ENCODE results near the gene RB1.
"Not testable (repeated sequence)": the region's sequence is repeated elsewhere in the genome, so short reads cannot be mapped to it uniquely, and the experiment has no call there.

RB1 gene

DNA sequence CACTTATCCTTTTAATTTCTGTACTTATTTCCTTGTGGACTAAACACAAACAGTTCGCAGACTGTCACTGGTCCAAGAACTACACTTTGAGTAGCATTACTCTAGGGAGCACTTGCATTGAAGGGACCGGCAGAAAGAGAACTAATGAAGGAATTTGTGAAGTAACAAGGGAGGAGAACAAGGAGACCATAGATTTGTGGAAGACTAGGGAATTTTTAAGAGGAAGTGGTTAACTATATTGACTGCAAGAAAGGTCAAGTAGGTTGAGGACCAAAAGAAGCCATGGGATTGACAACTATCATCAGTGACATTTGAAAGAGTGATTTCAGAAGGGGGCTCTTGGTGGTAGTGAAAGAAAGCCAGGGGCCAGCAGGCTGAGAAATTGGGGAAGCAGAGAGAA, 4.0 kb upstream of the RB1 start:
- no peak for DNase-seq

- DNase-seq = no peak
Measured at GRCh38 chr13:48302871-48303358, 636 bp upstream of the RB1 start.

DNA sequence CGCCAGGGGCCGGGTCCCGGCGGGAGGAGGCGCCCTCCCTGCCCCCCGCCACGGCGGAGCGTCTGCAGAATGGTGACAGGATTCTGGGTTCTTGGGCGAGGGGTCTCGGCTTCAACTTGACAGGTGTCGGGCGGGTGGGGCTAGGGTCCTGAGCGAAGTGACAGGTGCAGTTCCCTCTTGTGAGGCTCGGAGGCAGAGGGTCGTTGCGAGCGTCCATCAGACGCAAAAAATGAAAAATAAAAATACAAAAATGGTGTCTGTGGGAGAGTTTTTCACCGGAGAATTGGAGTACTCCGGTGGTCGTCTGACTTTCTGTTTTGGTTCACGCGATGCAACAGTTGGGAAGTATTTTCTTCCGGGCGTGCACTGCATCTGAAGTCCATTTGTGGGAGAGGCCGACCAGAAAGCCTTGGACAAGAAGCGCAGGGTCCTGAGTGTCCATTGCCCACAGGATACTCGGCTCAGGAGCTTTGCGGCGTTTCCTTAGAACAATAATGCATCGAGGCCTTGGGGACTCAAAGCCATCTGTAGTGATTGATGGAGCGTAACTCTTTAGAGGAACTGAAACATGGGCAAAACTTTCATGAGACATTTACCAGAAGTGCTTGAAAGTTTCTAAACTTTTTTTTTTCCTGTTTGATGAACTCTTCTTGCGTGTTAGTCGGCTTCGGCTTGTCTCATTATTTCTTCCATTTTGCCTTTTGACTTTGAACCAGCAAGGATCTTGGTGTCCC, 759 bp downstream of the RB1 start:
- no peak for DNase-seq

DNA sequence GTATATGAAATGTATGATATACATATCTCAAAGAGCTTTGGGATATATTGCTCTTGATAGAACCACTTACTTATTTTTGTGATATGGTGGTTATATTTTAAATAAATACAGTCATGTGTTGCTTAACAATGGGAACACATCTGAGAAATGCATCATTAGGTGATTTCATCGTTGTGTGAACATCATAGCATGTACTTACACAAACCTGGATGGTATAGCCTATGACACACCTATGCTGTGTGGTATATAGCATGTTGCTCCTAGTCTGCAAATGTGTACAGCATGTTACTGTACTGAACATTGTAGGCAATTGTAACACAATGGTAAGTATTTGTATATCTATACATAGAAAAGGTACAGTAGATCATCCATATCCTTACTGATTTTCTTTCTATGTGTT, 7.7 kb downstream of the RB1 start:
- no peak for DNase-seq

DNA sequence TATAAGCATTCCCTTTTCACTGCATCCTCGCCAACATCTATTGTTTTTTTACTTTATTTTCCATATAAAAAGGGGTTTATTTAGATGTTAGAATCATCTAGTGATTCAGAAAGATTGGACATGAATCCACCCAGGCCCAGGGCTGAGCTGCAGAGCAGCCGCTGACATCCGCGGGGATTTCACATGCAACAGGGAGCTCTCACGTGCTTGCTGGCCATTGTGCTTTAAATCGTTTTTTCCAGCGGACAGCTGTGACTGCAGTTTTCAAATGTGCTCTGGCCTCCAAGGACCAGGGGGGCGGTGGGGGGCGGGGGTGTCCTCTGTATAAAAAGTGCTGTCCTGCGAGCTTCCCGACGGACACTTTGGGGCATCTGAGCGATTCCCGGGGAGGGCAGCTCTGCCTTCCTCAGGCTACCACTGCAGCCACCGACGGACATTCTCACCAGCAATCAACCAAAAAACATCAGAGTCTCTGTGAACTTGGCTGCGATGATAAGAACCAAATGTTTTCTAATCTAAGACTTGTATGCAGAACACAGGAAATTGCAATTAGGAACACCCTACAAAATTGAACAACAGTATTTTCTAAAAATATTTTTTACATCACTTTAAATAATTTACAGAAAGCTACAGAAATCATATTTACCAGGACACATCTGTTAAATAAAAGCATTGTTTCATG, 12.6 kb downstream of the RB1 start:
- no peak for DNase-seq

GRCh38 chr13:48316826-48317510, 13.4 kb downstream of the RB1 start:
- no peak for DNase-seq

- DNase-seq = no peak
Measured at GRCh38 chr13:48317511-48318376, 14.2 kb downstream of the RB1 start.

DNA sequence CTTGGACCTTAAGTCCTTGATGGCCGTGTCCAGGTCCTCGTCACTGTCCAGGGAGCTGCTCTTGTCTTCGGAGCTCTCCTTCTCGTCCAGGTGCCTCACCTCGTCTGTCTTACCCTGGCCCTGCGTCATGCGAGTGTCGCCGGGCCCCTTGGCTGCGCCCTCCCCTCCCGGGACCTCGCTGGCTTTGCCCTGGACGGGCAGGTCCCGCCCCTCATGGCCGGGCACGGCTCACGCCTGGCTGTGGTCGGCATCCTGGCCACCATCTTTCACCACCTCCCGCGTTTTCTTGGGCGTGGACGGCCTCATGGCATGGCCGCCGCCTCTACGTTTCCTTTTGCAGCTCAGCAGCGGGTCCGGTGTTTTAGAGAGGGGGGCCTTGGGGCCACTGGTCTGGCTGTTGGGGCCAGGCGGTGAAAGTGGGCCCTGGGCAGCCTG, 14.8 kb downstream of the RB1 start:
- no peak for DNase-seq

DNA sequence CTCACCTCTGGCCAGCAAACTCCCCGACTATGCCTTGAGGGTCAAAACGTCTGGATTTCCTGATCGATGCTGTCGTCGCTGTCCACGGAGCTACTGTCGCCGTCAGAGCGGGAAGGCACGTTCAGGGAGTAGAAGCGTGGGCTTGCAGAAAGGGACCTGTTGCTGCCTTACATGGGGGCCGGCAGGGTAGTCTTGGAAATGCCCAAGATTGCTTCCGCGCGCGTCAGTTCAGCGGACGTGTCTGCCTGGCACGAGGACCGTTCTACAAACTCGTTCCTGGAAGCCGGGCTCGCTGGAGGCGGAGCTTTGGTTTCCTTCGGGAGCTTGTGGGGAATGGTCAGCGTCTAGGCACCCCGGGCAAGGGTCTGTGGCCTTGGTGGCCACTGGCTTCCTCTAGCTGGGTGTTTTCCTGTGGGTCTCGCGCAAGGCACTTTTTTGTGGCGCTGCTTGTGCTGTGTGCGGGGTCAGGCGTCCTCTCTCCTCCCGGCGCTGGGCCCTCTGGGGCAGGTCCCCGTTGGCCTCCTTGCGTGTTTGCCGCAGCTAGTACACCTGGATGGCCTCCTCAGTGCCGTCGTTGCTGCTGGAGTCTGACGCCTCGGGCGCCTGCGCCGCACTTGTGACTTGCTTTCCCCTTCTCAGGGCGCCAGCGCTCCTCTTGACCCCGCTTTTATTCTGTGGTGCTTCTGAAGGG, 15.4 kb downstream of the RB1 start:
- no peak for DNase-seq

- DNase-seq = no peak
Measured at GRCh38 chr13:48319531-48320398, 16.2 kb downstream of the RB1 start.

DNA sequence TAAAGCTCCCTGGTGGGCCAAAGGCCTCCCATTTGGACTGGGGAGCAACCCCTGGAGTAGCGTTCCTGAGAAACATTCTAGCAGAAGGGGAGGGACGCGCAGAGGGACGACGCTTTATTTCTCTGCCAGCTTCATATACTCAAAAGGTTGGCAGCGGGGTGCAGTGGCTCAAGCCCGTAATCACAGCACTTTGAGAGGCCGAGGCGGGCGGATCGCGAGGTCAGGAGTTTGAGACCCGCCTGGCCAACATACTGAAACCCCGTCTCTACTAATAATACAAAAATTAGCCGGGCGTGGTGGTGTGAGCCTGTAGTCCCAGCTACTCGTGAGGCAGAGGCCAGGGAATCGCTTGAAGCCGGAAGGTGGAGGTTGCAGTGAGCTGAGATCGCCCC, 16.8 kb downstream of the RB1 start:
- no peak for DNase-seq

DNA sequence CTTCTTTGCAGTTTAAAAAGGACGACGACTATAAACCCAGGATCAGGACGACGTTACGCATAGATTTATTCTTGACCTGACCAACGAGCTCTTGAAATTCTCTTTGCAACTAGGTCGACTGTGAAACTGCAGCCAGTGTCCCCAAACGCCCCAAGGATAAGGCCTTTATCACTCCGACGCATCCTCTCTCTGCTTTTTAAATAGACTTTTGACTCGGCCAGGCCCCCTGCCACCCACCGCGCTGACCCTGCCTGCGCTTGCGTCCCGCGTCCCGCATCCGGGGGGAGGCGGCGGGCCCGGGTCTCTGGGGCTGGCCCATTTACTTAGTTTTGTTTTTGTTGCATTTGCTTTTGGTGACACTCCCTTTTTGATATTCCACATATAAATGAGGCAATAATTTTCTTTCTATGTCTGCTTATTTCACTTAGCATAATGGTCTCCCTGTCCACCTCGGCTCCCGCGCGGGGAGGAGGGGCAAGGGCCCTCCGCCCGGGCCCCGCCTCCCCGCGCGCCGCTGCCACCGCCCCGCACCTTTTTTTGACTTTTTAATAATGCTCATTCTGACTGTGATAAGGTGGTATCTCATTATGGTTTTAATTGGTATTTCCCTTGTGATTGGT, 17.4 kb downstream of the RB1 start:
- no peak for DNase-seq

DNA sequence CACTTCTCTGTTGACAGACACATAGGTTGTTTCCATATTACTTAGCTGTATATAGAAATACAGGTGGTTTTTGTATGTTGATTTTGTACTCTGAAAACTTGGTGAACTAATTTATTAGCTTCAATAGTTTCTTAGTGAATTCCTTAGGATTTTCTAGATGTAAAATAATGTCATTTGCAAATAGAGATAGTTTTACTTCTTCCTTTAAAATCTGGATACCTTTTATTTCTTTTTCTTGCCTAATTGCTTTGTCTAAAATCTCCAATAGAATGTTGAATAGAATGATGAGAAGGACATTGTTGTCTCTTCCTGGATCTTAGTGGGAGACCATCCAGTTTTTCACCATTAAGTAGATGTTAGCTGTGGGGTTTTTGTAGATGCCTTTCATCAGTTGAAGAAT, 18.7 kb downstream of the RB1 start:
- DNase-seq = no peak

DNA sequence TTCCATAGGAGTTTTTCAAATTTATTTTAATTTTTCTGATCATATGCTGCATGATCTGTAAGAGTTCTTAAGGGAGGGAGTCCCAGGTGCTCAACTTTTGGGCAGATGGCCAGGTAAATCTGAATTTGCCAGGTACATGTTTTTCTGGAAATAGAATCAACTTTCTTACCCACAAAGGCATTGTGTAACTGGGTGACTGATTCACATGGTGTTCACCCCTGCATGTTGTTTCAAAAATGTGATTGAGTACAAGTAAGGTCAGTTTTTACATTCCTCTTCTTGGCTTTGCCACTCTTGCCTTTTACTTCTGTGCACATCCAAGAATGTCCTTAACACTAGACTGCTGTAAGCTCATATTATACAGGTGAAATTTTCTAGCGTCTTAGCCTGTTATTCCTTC, 30.4 kb downstream of the RB1 start:
- DNase-seq = no peak

DNA sequence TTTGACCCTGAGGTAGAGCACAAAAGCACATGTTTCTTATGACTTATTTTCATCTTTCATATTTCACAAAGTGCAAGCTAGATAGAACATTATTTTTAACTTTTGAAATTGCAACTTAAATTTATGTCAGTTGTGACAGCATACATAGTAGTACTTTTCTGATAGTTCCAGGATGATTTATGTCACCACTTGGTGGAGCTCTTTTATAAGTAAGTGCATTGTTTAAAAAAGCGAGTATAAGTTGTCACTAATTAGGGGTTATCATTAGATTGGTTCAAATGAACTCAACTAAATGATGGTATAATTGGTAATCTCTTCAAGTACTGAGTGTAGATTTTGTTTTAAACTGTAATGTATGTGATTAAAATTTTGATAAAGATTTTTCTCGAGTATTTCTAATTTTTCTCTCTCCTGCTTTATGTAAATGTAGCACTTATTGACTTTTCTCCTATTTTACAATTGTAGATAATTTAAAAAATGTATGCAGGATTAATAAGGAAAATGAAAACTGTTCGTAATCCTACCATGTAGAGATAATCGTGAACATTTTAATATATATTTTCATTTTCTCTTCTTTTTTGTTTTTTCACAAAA, 31.1 kb downstream of the RB1 start:
- DNase-seq = no peak

GRCh38 chr13:48339198-48339597, 35.6 kb downstream of the RB1 start:
- DNase-seq = not testable (repeated sequence)

DNA sequence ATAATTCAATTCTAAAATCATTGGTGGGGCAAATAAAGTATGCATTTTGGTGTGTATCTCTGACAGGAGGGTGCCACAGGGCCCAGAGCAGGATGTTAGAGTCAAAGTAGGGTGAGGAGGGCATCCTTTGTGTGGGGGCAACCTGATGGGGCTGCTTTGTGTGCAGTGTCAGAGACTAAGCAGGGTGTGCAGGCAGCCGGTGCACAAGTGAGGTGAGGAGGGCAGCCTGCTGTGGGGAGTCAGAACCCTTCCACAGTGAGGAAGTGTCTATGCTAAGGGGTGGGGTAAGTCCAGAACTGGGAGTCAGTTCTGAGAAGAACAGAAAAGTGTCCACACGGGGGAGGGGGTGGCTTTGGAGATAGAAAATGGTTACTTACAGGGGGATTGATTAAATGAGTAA, 40.7 kb downstream of the RB1 start:
- no peak for DNase-seq

GRCh38 chr13:48346583-48346982, 43.0 kb downstream of the RB1 start:
- no peak for DNase-seq

DNA sequence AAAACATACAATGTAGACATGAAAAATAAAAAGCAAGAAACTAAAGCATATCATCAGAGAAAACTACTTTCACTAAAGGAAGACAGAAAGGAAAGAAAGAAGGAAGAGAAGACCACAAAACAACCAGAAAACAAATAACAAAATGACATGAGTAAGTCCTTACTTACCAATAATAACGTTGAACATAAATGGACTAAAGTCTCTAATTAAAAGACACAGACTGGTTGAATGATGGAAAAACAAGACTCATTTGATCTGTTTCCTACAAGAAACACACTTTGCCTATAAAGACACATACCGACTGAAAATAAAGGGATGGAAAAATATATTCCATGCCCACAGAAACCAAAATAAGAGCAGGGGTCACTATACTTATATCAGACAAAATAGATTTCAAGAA, 46.0 kb downstream of the RB1 start:
- no peak for DNase-seq

GRCh38 chr13:48353590-48353989, 50.0 kb downstream of the RB1 start:
- DNase-seq = no peak
